Measurements from ENCODE around the gene HDAC7.

DNA sequence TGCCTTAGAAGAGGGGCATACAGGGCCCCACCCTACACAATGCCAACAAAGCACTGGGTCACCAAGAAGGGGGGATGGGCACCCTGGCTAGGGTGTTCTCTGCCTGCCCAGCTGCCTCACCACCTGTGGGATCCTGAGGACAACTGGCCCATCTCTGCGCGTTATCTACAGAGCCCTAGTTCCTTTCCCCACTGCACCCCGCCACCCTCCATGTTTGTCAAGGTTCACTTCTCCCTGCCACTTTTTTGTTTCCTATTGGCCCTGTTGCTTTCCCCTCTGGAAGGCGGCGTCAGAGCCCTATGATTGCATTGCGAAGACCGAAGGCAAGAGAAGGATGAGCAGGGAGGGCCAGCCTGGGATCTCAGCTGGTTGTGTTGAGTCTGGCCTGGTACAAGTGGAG is 45.0 kb downstream of the HDAC7 start:
- TF ChIP-seq FOXM1 (IDR thresholded peaks at IDR 0.05; ENCODE audit: borderline replicate concordance), result no peak
- no peak for TF ChIP-seq ARNT (IDR thresholded peaks at IDR 0.05)
- TF ChIP-seq, protein P1, sequence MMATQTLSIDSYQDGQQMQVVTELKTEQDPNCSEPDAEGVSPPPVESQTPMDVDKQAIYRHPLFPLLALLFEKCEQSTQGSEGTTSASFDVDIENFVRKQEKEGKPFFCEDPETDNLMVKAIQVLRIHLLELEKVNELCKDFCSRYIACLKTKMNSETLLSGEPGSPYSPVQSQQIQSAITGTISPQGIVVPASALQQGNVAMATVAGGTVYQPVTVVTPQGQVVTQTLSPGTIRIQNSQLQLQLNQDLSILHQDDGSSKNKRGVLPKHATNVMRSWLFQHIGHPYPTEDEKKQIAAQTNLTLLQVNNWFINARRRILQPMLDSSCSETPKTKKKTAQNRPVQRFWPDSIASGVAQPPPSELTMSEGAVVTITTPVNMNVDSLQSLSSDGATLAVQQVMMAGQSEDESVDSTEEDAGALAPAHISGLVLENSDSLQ (IDR thresholded peaks at IDR 0.05), result no peak
- TF ChIP-seq SP1 (IDR thresholded peaks at IDR 0.05), result no peak
- TF ChIP-seq NFRKB (IDR thresholded peaks at IDR 0.05), result no peak
- TF ChIP-seq TARDBP (IDR thresholded peaks at IDR 0.05), result no peak
- TF ChIP-seq LEF1 (IDR thresholded peaks at IDR 0.05; ENCODE audit: borderline replicate concordance), result no peak
